NOMO-1 treated with DMSO at 0.1 percent for 48 hours (cell line): Measurements from ENCODE around the gene ACOT11.
"Not testable (repeated sequence)": the region's sequence is repeated elsewhere in the genome, so short reads cannot be mapped to it uniquely, and the experiment has no call there.

Experiments
- DNase-seq: peaks from one replicate; lab custom pipeline; 2025; ENCODE audit not compliant: unreplicated experiment; lab: John Stamatoyannopoulos, UW

The ACOT11 gene

DNA sequence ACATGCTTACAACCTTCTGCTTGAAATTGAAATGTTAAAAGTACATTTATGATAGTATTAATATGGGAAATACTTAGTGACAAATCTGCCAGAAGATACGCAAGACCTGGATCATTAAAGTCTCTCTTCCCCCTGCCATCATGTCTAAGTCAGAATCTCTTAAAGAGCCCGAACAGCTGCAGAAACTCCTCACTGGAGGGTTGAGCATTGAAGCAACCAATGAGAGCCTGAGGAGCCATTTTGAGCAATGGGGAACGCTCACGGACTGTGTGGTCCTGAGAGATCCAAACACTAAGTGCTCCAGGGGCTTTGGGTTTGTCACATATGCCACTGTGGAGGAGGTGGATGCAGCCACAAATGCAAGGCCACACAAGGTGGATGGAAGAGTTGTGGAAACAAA is 11.4 kb upstream of the ACOT11 start:
- not testable (repeated sequence) for DNase-seq

DNA sequence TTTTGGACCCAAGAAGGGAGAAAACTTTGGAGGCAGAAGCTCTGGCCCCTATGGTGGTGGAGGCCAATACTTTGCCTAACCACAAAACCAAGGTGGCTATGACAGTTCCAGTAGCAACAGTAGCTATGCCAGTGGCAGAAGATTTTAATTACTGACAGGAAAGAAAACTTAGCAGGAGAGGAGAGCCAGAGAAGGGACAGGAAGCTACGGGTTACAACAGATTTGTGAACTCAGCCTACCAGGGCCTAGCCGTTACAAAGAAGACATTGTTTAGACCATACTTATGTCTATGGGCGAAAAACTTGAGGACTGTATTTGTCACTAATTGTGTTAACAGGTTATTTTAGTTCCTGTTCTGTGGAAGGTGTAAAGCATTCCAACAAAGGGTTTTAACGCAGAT is 10.4 kb upstream of the ACOT11 start:
- DNase-seq: no peak

DNA sequence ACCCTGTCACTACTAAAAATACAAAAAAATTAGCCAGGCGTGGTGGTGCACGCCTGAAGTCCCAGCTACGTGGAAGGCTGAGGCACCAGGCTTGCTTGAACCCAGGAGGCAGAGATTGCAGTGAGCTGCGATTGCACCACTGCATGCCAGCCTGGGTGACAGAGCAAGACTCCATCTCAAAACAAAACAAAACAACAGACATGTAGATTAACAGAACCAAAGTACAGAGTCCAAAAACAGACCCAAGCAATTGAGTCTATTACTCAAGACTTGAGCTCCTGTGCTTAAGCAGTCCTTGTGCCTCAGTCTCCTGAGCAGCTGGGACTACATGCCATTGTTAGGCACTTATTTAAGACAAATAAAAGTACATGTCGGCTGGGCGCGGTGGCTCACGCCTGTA is 9.5 kb upstream of the ACOT11 start:
- DNase-seq: no peak

DNA sequence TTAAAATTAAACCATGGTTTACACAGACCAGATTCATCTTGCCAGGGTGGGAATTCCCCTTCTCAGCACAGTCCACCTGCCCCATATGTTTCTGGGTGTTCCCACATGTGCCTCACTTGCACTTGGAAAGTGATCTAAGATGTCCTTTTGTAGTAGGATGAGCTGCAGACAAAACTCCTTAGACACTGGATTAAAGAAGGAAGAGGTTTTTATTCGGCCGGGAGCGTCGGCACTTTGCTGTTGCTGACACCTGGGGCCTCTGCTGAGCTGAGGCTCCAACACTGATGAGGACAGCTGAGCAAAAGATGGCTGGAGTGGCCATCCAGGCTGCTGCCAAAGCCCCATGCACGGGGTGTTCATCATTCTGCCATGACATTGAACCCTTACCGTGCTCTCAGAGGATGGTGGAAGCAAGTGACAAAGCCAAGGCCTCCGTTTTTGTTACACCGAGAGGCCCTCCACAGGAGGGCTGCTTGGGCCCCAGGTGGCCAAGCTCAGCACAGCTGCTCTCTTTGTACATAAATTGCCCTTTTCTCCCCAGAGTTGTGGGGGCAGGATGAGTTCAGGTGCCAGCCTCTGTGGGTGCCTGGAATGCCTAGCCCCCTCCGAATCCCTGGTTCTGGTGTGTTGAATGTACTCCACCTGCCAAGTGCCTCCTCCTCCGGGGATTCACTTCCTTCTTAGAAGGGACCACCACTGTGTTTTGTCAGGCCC is 7.3 kb upstream of the ACOT11 start:
- DNase-seq: no peak

DNA sequence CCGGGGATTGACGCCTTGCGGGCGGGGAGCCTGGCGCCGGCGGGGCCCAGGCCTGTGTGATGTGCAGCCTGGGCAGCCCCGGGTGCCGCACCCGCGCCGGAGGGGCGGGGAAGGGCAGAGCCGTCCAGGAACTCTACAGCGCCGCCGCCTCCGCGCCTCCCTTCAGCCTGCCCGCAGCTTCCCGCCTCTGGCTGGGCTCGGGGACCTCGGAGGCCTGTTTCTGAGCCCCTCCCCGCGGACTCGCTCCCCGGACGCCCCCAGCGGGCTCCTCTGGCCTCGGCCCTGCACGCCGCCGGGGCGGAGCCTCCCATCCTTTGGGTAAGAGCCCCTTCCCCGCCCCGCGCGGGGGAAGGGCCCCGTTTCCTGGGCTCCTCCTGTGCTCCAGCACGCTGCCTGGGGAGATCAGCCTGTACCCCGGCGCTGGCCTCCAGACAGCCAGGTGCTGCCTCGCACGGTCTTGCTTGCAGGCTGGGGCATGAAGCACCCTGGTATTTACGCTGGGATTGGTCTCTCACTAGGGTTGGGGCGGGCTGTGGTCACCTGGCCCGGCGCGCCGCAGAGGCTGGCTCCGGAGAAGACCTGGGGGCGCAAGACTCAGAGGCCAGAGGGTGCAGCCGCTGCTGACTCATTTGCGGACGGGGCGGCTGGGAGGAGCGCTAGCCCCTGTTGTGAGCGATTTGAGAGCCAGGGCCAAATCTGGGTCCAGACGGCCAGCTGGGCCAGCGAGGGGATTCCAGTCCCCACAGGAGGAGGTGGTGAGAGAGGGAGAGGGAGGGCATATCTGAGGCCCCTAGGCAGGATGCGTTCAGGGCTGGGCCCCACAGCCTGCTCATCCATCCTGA is 5.7 kb upstream of the ACOT11 start:
- peak; percentile 71 for DNase-seq

DNA sequence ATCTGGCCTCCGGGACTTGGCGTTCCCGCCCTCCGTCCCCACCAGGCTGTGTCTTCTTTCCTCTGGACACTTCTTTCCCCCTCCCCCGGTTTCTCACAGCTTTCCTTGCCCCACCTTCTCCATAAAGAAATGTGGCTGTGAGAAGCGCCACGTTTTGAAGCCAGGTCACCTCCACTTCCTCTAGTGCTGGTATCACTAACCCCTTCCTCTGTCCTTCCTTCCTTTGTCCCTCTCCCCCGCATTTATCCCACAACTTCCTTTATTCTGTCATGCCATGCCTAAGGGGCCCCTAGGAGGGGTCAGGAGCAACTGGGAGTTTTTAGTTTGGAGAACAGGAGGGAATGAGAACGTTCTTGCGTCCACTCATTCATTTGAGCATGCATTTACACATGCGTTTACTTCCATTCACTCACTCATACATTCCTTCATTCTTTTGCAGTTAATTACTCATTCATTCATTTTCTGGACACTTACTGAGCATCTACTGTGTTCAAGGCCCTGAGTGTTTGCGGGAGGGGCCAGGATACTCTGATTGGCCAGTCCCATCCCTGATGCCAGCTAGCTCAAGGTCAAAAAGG is 5.0 kb upstream of the ACOT11 start:
- DNase-seq: peak; percentile 24

DNA sequence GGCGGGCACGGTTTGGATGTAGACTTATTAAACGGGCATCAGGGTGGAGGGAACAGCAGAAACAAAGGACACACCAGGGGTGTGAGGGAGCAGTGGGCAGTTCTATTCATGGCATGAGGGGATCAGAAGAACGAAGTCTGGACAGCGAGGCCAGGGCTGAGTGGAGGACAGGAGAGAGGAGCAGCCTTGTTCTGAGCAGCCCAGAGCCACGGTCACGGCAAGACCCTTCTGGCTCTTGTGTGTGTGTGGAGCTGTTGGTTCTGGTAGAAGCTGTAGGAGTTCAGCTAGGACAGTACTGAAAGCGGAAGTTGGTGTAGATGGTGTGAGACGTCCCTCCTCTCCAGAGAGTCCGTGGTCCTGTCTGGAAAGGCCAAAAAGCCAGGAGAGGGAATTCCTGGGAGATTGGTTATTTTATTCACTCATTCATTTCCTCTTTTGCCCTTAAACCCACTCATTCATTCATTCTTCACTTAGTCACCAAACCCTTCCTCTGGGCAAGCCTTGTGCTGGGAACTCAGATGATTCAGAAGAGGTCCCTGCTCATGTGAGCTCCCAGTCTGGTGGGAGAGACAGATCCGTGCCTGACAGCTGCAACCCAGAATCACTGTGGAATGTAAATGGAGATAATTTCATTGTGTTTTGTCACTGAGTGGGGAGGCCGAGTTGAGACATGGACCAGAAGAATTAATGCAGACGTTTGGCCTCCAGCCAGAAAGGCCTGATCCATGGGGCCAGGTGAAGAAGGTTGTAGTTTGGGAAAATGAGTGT is 4.1 kb upstream of the ACOT11 start:
- peak; percentile 56 for DNase-seq

DNA sequence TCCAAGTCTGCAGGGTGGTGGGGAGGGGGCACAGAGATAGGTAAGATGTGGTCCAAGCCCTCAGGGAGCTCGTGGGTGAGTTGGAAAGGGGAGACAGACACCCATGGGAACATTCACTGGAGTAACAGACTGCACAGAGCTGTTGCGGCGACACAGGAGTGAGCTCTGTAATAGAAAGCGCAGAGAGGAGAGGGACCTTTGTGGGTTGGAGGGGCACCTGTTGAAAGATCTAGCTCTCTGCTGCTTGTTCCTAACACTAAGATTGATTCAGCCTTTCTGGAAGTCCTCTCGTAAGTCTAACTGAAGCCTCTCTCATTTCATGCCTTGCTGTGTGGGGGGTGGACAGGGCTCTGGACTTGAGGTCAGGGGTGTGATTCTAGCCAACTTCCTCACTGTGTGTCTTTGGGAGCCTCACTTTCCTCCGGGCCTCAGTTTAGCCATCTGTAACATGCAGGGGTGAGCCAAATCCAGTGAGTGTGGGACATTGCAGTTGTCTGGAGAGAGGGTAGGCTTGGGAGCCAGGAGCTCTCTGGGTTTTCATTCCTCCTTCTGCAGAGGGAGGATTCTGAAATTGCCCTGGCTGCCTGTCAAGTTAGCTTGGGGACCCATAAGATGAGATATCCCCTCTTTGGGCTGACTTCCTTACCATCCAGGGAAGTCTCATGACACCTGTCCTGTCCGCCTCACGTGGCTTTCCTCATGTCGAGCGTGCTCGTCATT is 2.0 kb upstream of the ACOT11 start:
- no peak for DNase-seq

DNA sequence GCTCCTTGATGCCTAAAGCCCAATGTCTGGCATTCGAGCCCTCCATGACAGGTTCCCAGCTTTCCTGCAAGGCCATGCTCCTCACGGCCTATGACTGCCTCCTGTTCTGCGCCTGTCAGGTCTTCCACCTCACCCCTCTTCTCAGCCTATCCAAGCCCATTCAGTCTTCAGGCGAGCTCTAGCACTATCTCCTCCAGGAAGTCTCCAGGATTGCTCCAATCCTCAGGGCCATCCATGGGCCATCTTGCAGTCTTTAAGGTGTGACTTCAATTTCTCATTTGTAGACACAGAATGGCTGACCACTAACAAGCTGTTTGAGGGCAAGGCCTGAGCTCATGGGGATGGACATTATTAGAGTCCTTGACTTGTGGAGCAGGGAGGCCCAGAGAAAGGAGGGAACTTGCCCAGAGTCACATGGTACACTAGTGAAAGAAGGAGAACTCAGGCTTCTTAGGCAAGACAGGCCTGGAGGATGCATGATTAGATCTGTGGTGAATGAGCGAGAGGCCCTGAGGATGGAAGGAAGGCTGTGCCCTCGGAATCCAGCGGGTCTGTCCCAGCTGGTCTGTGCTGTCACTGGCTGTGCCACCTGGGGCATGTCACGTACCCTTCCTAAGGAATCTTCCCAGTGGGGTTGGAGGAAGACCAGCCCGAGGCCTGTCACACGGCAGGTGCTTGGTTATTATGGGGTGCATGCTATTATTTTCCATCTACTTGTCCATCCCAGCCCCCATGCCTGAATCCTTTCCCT is 1.2 kb upstream of the ACOT11 start:
- peak; percentile 57 for DNase-seq

DNA sequence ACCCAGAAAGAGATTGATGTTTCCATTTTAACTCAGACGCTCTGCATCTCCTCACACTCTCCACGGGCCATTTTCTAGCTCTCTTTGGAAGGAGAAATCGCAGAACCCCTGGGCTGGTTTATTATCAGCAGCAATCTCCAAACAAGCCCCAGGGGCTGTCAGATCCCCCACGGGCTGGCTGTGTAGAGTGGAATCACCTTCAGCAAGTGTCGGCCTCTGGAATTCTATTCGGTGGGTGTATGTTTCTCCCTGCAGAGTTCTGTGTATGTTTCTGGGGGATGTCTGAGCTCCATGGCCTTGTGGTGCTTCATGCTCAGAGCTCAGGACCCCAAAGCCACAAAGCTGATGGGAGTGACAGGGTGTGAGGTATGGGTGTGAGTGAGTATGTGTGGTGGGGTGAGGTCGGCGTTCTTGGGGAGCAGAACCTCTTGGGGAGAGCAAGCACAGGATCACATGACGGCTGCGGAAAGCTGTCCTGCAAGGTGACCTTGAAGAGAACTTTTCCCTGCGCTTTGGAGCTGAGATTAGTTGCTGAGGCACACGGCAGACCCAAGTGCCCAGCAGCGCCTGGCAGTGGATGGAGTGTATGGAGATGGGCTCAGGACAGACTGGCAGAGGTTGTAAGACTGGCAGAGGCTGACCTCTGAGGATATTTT is 489 bp downstream of the ACOT11 start:
- DNase-seq: no peak

DNA sequence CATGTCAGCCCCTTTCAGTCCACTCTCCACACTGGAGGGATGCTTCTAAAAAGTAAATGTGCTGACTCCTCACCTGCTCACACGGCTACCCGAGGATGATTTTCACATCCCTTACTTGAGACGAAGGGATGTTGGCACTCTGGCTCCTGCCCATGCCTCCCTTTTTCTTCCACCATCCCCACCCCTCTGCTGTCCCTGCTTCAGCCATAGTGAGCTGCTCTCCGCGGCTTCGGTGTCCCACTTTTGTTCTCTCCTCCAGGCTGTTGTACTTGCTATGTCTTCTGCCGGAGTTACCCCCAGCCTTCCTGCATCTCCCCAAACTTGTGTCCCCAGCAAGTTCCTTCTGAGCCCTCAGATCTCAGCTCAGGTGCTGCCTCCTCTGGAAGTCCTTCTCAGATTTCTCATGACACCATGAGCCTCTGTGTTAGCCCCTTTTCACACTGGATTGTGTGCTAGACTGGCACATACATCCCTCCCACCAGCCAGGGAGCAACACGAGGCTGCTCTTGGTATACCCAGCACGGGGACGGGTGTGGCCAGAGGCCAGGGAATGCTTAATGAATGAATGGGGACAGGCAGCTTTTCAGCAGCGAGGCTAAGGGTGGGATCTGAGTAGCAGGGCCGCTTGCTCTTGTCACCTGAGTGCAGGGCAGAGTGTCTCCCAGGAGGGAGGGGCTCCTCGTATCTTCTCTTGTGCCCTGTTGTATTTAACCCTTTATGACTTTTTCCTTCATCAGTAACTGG is 1.3 kb downstream of the ACOT11 start:
- DNase-seq: no peak

DNA sequence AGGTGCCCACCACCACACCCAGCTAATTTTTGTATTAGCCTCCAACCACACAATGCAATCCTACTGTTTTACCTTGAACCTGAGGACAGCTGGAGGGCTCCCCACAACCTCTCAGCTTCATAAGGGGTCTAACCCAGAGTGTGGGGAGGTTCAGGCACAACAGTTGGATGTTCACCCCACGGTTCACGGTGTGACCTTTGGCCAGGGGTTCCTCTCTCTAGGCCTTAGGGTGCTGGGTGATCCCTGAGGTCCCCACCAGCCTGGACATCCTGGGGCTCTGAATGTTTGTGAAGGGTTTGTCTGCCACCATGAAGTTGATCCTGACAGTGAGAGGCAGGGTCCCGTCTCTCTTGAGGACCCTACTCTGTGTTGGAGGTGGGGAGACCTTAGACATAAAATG is 3.9 kb downstream of the ACOT11 start:
- DNase-seq: no peak

DNA sequence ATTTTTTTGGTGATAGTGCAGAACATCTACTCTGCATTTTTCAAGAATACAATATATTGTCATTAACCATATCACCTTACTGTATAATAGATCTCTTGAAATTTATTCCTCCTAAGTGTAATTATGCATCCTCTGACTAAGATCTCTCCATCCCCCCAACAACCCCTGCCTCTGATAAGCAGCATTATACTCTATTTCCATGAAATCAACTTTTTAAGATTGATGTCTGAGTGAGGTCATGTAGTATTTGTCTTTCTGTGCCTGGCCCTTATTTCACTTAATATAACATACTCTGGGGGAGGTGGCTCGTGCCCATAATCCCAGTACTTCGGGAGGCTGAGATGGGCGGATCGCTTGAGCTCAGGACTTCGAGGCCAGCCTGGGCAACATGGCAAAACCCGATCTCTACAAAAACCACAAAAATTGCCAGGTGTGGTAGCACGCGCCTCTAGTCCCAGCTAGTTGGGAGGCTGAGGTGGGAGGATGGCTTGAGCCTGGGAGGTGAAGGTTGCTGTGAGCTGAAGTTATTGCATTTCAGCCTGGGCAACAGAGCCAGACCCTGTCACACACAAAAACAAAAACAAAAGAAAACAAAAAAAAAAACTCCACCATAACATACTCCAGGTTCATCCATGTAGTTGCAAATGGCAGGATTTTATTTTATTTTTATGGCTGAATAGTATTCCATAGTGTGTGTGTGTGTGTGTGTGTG is 5.7 kb downstream of the ACOT11 start:
- DNase-seq: no peak

DNA sequence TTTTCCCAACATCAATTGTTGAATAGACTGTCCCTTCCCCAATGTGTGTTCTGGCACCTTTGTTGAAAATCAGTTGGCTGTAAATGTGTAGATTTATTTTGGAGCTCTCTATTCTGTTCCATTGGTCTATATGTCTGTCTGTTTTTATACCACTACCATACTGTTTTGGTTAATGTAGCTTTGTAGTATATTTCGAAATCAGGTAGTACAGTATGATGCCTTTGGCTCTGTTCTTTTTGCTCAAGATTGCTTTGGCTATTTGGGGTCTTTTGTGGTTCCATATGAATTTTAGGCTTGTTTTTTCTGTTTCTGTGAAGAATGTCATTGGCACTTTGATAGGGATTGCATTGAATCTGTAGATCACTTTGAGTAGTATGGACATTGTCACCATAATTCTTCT is 8.1 kb downstream of the ACOT11 start:
- no peak for DNase-seq

DNA sequence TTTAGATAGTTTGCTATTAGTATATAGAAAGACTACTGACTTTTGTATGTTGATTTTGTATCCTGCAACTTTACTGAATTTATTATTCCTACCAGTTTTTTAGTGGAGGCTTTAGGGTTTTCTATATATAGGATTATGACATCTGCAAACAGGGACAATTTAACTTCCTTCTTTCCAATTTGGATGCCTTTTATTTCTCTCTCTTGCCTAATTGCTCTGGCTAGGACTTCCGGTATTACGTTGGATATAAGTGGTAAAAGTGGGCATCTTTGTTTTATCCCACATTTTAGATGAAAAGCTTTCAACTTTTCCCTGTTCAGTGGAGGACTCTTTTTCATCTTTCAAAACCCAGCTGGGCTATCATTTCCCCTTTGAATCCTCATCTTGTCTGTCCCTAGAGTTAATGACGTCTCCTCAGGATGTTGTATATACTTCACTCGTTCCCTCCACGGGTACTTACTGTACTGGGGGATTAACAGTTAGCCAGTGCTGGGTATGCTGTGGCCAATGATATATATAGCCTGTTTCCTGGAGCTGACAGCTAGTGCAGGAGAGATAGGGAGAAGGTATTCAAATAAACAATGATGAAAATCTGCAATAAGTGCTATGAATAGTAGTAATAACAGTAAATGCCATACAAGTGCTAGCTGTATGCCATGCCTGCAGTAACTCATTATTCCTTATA is 9.8 kb downstream of the ACOT11 start:
- DNase-seq: peak; percentile 7

DNA sequence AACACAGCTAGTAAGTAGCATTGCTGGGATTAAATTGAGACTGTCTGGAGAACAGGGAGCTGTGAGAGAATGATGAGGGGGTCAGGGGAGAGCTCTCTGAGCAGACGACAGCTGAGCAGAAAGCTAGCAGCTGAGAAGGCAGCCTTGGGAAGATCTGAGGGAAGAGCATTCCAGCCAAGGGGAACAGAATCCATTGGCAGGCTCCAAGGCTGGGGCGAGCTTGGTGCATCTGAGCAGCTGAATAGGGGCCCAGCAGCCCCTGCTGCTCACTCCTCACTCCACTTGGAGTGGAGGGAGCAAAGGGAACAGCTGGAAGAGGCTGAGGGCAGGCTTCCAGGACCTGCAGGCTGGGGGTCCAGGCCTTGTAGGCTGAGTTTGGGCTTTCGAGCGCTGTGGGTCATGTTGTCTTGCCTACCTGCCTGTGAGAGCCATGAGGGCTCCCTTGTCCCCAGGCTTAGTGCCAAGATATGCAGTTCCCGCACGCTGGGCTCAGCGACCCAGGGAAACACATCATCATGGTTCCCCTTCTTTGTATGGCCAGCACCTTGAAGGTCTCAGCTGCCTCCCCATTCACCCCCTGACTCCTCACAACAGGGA is 10.5 kb downstream of the ACOT11 start:
- no peak for DNase-seq

DNA sequence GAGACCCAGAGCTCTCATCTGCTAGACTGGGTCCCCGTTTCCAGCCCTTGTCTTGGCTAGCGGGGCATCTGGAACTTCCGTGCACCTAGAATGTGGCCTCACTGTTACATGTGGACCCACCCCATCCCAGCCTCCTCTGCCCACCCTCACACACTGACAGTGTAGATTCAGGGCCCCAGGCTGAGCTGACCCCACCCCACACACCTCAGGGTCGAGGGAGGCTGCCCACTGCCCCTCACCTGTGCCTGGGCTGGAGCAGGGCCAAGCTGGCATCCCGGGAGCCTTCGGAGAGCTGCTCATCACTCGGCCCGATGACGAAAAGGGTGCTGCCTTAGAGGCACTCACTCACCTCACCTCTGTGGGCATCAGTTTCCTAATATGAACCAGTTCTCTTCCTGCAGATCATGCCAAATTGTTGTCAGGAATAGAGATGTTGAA is 11.1 kb downstream of the ACOT11 start:
- no peak for DNase-seq
